Measurements from ENCODE around the gene TBCEL.

TBCEL gene

DNA sequence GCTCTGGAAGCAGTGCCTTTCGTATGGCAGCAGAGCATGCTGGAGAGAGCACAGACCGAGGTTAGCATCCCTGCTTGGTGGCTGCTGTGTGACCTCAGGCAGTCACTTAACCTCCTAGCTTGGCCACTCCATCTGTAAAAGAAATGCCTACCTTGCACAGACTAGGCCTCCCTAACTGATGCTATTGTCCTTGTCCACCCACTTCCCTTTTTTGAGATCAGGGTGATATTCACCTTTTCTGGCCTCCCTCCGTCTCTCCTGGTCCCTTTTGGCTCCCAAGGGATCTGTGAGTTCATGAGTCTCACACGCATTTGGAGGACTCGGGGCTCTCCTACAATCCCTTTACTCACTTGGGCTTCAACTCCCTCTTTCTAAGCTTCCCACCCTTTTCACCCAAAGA, 114.4 kb downstream of the TBCEL start:
- no peak for DNase-seq (ENCODE audit: low read depth, low spot score)

DNA sequence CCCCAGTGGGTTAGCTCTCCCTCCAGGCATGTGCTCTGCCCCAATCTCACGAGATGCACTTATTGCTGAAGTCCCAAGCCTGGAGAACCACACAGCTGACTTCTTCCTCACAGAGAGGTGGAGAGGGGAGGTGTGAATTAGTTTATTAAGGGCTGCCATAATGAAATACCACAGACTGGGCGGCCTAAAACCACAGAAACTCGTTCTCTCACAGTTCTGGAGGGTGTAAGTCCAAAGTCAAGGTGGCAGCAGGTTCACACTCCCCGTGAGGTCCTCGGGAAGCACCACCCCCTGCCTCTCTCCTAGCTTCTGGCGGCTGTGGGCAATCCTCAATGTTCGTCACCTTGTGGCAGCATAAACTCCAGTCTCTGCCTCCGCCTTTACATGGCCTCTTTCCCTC, 116.5 kb downstream of the TBCEL start:
- DNase-seq (ENCODE audit: low read depth, low spot score): no peak
